Measurements from ENCODE around the gene NEURL1.
"Not testable (repeated sequence)": the region's sequence is repeated elsewhere in the genome, so short reads cannot be mapped to it uniquely, and the experiment has no call there.

Gene NEURL1

GRCh38 chr10:103519798-103520197 is 26.3 kb downstream of the NEURL1 start:
- DNase-seq, result no peak

- not testable (repeated sequence) for DNase-seq
Measured at GRCh38 chr10:103522006-103522405, 28.5 kb downstream of the NEURL1 start.

- DNase-seq, result no peak
Measured at GRCh38 chr10:103523683-103524082, 30.2 kb downstream of the NEURL1 start.

- no peak for DNase-seq
Measured at GRCh38 chr10:103525901-103526300, 32.4 kb downstream of the NEURL1 start.

GRCh38 chr10:103527476-103527875 is 34.0 kb downstream of the NEURL1 start:
- DNase-seq, result not testable (repeated sequence)

GRCh38 chr10:103528549-103528948 is 35.0 kb downstream of the NEURL1 start:
- DNase-seq, result no peak

GRCh38 chr10:103529539-103529938 is 36.0 kb downstream of the NEURL1 start:
- no peak for DNase-seq

GRCh38 chr10:103533827-103534226 is 40.3 kb downstream of the NEURL1 start:
- no peak for DNase-seq

- no peak for DNase-seq
Measured at GRCh38 chr10:103534621-103535498, 41.4 kb downstream of the NEURL1 start.

- no peak for DNase-seq
Measured at GRCh38 chr10:103535595-103535994, 42.1 kb downstream of the NEURL1 start.

GRCh38 chr10:103539751-103540150 is 46.2 kb downstream of the NEURL1 start:
- DNase-seq, result no peak

- no peak for DNase-seq
Measured at GRCh38 chr10:103540722-103541121, 47.2 kb downstream of the NEURL1 start.

- DNase-seq, result no peak
Measured at GRCh38 chr10:103541616-103542015, 48.1 kb downstream of the NEURL1 start.

- DNase-seq, result peak; percentile 24
Measured at GRCh38 chr10:103542764-103543616, 49.5 kb downstream of the NEURL1 start.

- DNase-seq, result no peak
Measured at GRCh38 chr10:103543617-103544525, 50.4 kb downstream of the NEURL1 start.

- no peak for DNase-seq
Measured at GRCh38 chr10:103544657-103545310, 51.3 kb downstream of the NEURL1 start.

- no peak for DNase-seq
Measured at GRCh38 chr10:103545366-103545765, 51.9 kb downstream of the NEURL1 start.

- DNase-seq, result no peak
Measured at GRCh38 chr10:103545771-103546281, 52.3 kb downstream of the NEURL1 start.

GRCh38 chr10:103546401-103546800 is 52.9 kb downstream of the NEURL1 start:
- DNase-seq, result no peak

GRCh38 chr10:103547391-103547946 is 54.0 kb downstream of the NEURL1 start:
- no peak for DNase-seq

- DNase-seq, result no peak
Measured at GRCh38 chr10:103548006-103548405, 54.5 kb downstream of the NEURL1 start.

All from activated CD4-positive, alpha-beta T cell treated with anti-CD3 and anti-CD28 coated beads, Interleukin-2, amount 50 U/mL, for 1 hour (primary cell).